ENCODE results near the gene TNFAIP8L2.

- TF ChIP-seq CTCF (conservative IDR thresholded peaks at IDR 0.05 in 1 of 2, IDR thresholded peaks at IDR 0.05 in 1 of 2; ENCODE audit: extremely low read depth in 1 of 2, insufficient read depth in 1 of 2, low read depth in 1 of 2, low read length in 2 of 2) (peak in 1 of 2 donors; percentile 0), EZH2 (IDR thresholded peaks at IDR 0.05; ENCODE audit: borderline replicate concordance, low read length) (no peak)
These were observed 9.5 kb downstream of the TNFAIP8L2 start, which contains the start of the genes LYSMD1 and SCNM1 for GRCh38 chr1:151165738-151166504.
